ENCODE data around the gene CCNYL1.

Gene CCNYL1

GRCh38 chr2:207777124-207777523, 65.7 kb downstream of the CCNYL1 start:
- no peak for DNase-seq (ENCODE audit: low spot score)
- in situ Hi-C loops (cut with MboI; ENCODE audit: low pct_unique_long_range_greater_than_20kb, low sequenced_read_pairs, unreplicated experiment) = no loop called here
- TF ChIP-seq CTCF (IDR thresholded peaks at IDR 0.05; ENCODE audit: extremely low read depth, insufficient read depth, missing control alignments) = no peak

GRCh38 chr2:207778298-207778882, 67.0 kb downstream of the CCNYL1 start:
- in situ Hi-C loops (cut with MboI; ENCODE audit: low pct_unique_long_range_greater_than_20kb, low sequenced_read_pairs, unreplicated experiment) = no loop called here
- DNase-seq (ENCODE audit: low spot score) = no peak
- no peak for TF ChIP-seq CTCF (IDR thresholded peaks at IDR 0.05; ENCODE audit: extremely low read depth, insufficient read depth, missing control alignments)

GRCh38 chr2:207779523-207779922, 68.1 kb downstream of the CCNYL1 start:
- no peak for DNase-seq (ENCODE audit: low spot score)
- in situ Hi-C loops (cut with MboI; ENCODE audit: low pct_unique_long_range_greater_than_20kb, low sequenced_read_pairs, unreplicated experiment) = no loop called here
- TF ChIP-seq CTCF (IDR thresholded peaks at IDR 0.05; ENCODE audit: extremely low read depth, insufficient read depth, missing control alignments) = no peak

GRCh38 chr2:207782238-207783030, 71.0 kb downstream of the CCNYL1 start:
- in situ Hi-C loops (cut with MboI; ENCODE audit: low pct_unique_long_range_greater_than_20kb, low sequenced_read_pairs, unreplicated experiment) = no loop called here
- no peak for DNase-seq (ENCODE audit: low spot score)
- no peak for TF ChIP-seq CTCF (IDR thresholded peaks at IDR 0.05; ENCODE audit: extremely low read depth, insufficient read depth, missing control alignments)

- no peak for TF ChIP-seq CTCF (IDR thresholded peaks at IDR 0.05; ENCODE audit: extremely low read depth, insufficient read depth, missing control alignments)
- in situ Hi-C loops (cut with MboI; ENCODE audit: low pct_unique_long_range_greater_than_20kb, low sequenced_read_pairs, unreplicated experiment) = no loop called here
- DNase-seq (ENCODE audit: low spot score) = no peak
These were observed 72.1 kb downstream of the CCNYL1 start for GRCh38 chr2:207783514-207783913.

- no peak for TF ChIP-seq CTCF (IDR thresholded peaks at IDR 0.05; ENCODE audit: extremely low read depth, insufficient read depth, missing control alignments)
- in situ Hi-C loops (cut with MboI; ENCODE audit: low pct_unique_long_range_greater_than_20kb, low sequenced_read_pairs, unreplicated experiment) = no loop called here
- no peak for DNase-seq (ENCODE audit: low spot score)
These were observed 73.5 kb downstream of the CCNYL1 start for GRCh38 chr2:207784898-207785297.

Data from GM13977 (cell line).